ENCODE measurements around the gene OR2M5.

- TF ChIP-seq, protein P1, sequence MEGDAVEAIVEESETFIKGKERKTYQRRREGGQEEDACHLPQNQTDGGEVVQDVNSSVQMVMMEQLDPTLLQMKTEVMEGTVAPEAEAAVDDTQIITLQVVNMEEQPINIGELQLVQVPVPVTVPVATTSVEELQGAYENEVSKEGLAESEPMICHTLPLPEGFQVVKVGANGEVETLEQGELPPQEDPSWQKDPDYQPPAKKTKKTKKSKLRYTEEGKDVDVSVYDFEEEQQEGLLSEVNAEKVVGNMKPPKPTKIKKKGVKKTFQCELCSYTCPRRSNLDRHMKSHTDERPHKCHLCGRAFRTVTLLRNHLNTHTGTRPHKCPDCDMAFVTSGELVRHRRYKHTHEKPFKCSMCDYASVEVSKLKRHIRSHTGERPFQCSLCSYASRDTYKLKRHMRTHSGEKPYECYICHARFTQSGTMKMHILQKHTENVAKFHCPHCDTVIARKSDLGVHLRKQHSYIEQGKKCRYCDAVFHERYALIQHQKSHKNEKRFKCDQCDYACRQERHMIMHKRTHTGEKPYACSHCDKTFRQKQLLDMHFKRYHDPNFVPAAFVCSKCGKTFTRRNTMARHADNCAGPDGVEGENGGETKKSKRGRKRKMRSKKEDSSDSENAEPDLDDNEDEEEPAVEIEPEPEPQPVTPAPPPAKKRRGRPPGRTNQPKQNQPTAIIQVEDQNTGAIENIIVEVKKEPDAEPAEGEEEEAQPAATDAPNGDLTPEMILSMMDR (IDR thresholded peaks at IDR 0.05): no peak
- TF ChIP-seq POLR2A (IDR thresholded peaks at IDR 0.05): no peak
Observed at GRCh38 chr1:248143311-248143710, 1.6 kb upstream of the OR2M5 start.

Data from right lobe of liver (tissue), 4 donors.